Measurements from ENCODE around the gene DKC1. TPM values are rescaled to one million over a fixed set of nuclear protein-coding genes. Genes with fewer than 3 reads are reported as not detected.
A peak's percentile ranks its signal among the peaks of the same experiment; 100 is the strongest.

The DKC1 gene
- total and polyA plus RNA-seq, 2 donors from 2014 or later, result 21.7 to 35.7 TPM

DNA sequence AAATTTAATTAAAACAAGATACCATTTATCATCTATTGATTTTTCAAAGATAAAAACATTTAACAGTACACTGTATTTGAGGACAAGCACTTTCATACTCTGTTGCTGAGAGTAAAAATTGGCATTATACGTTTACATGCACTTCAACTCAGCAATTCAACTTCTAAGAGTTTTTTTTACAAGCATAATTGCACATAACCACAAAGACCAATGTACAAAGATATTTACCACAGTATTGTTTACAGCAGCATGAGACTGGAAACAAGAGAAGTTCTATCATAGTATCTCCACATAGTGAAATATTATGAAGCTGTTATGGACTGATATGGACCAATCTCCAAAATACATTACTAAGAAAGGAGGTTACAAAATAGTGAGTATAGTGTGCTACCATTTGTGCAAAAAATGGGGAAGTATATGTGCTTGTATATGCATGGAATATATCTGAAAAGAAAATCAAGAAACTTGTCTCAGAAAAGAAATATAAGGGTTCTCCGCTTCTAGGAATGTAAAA lies 22.7 kb upstream of the DKC1 start:
- Histone ChIP-seq H3K27ac (ENCODE audit: low read depth in 2 of 2, low read length in 2 of 2) (no peak overlapping the region), H3K4me1 (ENCODE audit: control insufficient read depth in 2 of 3, insufficient read depth in 2 of 3, low read depth in 1 of 3, low read length in 3 of 3) (peaks cover 0 to 7% (median 0%) of the 10 kb centered on the region in 3 donors), H3K9ac (ENCODE audit: low read length in 3 of 3) (no peak overlapping the region), H3K36me3 (ENCODE audit: control insufficient read depth in 2 of 3, insufficient read depth in 3 of 3, low read length in 3 of 3) (no peaks in the 10 kb centered on the region), H3K9me3 (ENCODE audit: control insufficient read depth in 2 of 3, insufficient read depth in 1 of 3, low read length in 3 of 3) (no peaks in the 10 kb centered on the region), H3K4me3 (ENCODE audit: low read length in 3 of 3) (no peak overlapping the region), H3K27me3 (ENCODE audit: control insufficient read depth, insufficient read depth, low read length) (no peaks in the 10 kb centered on the region)
- intact Hi-C loops (cut with DNase I), result no loop called here
- TF ChIP-seq, protein P1, sequence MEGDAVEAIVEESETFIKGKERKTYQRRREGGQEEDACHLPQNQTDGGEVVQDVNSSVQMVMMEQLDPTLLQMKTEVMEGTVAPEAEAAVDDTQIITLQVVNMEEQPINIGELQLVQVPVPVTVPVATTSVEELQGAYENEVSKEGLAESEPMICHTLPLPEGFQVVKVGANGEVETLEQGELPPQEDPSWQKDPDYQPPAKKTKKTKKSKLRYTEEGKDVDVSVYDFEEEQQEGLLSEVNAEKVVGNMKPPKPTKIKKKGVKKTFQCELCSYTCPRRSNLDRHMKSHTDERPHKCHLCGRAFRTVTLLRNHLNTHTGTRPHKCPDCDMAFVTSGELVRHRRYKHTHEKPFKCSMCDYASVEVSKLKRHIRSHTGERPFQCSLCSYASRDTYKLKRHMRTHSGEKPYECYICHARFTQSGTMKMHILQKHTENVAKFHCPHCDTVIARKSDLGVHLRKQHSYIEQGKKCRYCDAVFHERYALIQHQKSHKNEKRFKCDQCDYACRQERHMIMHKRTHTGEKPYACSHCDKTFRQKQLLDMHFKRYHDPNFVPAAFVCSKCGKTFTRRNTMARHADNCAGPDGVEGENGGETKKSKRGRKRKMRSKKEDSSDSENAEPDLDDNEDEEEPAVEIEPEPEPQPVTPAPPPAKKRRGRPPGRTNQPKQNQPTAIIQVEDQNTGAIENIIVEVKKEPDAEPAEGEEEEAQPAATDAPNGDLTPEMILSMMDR (IDR thresholded peaks at IDR 0.05; ENCODE audit: borderline replicate concordance, extremely low read depth, insufficient read depth), result no peak
- FAIRE-seq, result no peak
- no peak for DNase-seq

- no peaks in the 10 kb centered on the region for H3K27me3 ChIP-seq (ENCODE audit: control insufficient read depth, insufficient read depth, low read length)
- H3K9ac ChIP-seq (ENCODE audit: low read length in 3 of 3), result no peak overlapping the region
- no peak for DNase-seq
- no peak for FAIRE-seq
- TF ChIP-seq, protein P1 (IDR thresholded peaks at IDR 0.05; ENCODE audit: borderline replicate concordance, extremely low read depth, insufficient read depth), result no peak
- H3K27ac ChIP-seq (ENCODE audit: low read depth in 2 of 2, low read length in 2 of 2), result no peak overlapping the region
- no peak overlapping the region for H3K4me3 ChIP-seq (ENCODE audit: low read length in 3 of 3)
- no peaks in the 10 kb centered on the region for H3K36me3 ChIP-seq (ENCODE audit: control insufficient read depth in 2 of 3, insufficient read depth in 3 of 3, low read length in 3 of 3)
- intact Hi-C loops (cut with DNase I), result no loop called here
- H3K9me3 ChIP-seq (ENCODE audit: control insufficient read depth in 2 of 3, insufficient read depth in 1 of 3, low read length in 3 of 3), result no peaks in the 10 kb centered on the region
- no peaks in the 10 kb centered on the region for H3K4me1 ChIP-seq (ENCODE audit: control insufficient read depth in 2 of 3, insufficient read depth in 2 of 3, low read depth in 1 of 3, low read length in 3 of 3)
Measured at GRCh38 chrX:154742613-154743012, 20.1 kb upstream of the DKC1 start.

DNA sequence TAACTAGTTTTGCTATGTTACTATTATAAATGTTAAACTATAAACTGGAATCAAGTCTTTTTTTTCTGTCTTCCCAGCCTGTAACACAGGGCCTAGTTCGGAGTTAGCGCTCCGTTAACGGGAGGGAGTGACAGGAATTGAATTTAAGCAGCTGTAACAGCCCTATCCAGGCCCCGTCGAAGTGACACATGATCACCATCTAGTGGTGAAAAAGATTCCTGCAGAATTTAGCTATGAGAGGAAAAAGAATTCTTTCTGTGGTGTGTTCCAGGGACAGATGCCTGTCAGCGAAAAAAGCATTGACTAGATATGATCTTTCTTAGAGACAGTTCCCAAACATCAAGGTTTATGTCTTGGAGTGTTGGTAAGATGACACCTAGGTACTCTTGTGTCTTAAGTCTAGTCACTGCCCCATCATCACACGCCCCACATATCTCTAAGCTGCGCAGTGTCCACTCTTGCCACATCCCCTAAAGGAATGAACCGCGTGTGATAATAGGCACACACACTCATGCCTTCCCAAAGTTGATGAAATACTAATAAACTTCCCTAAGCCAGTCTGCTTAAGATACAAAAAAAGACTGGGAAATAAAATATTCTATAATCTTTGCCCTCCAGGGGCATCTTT lies 13.8 kb upstream of the DKC1 start:
- Histone ChIP-seq H3K27ac (ENCODE audit: low read depth in 2 of 2, low read length in 2 of 2) (no peak overlapping the region), H3K4me3 (ENCODE audit: low read length in 3 of 3) (no peak overlapping the region), H3K27me3 (ENCODE audit: control insufficient read depth, insufficient read depth, low read length) (peaks cover 10% of the 10 kb centered on the region), H3K9ac (ENCODE audit: low read length in 3 of 3) (no peak overlapping the region), H3K9me3 (ENCODE audit: control insufficient read depth in 2 of 3, insufficient read depth in 1 of 3, low read length in 3 of 3) (no peaks in the 10 kb centered on the region), H3K4me1 (ENCODE audit: control insufficient read depth in 2 of 3, insufficient read depth in 2 of 3, low read depth in 1 of 3, low read length in 3 of 3) (peaks cover 0 to 3% (median 0%) of the 10 kb centered on the region in 3 donors), H3K36me3 (ENCODE audit: control insufficient read depth in 2 of 3, insufficient read depth in 3 of 3, low read length in 3 of 3) (no peaks in the 10 kb centered on the region)
- TF ChIP-seq, protein P1 (IDR thresholded peaks at IDR 0.05; ENCODE audit: borderline replicate concordance, extremely low read depth, insufficient read depth), result peak; percentile 66
- intact Hi-C loops (cut with DNase I), result no loop called here
- FAIRE-seq, result peak; percentile 78
- peak in 3 of 5 donors; percentile 30 to 75 (median 72) for DNase-seq

All from kidney (tissue), 14 donors.